ENCODE data around the gene CCDC106. TPM values are rescaled to one million over a fixed set of nuclear protein-coding genes. Genes with fewer than 3 reads are reported as not detected.

Gene CCDC106
- total RNA-seq, 2 donors from 2014 or later, result 19.1 to 30.0 TPM

DNA sequence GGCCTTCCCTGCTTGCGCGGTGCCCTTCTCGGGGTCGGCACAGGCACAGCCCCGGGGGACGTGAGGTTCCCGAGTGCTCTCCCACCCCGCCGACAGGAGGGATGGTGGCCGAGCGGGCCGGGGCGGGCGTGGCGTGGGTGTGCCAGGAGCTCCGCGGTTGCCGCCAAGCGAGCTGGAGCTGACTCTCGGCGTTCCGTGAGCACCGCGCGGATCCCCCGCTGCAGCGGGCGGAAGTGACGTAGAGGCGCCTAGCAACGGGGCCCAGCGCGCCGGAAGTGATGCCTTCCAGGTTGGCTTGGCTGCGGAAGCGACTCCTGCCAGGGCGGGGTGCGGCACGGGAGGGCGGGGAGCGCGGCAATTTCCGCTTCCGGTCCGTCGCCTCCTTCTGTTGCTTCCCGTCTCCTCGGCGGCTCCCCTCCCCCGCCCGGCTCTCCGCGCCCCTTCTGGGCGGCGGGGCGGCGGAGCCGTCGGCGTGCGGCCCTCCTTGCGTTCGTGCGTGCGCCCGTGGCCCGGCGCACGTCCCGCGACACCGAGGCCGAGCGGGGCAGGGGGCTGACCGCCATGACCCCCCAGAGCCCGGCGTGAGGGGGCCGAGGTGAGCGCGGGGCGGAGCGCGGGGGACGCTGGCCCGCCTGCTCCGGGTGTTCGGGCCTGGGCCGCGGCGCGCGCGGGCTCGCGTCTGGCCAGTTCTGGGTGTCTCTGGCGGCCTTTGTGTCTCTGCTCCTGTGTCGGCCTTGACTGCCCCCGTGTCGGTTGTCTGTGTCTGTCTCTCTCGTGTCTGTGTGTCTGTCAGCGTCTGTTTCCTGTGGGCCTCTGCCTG, 27.0 kb downstream of the CCDC106 start, which contains the start of gene EPN1:
EPN1 (plus strand) TSS at position 386 of the 820 bp plus-strand sequence. CDS start 3,402 bp downstream, outside the sequence.
- Histone ChIP-seq H3K27ac (peak within 1 kb of the TSS; percentile 83 to 90), H3K4me3 (peak within 1 kb of the TSS; percentile 87), H3K9me3 (no peaks in the 10 kb centered on the region), H3K27me3 (no peaks in the 10 kb centered on the region), H3K4me1 (peaks cover 0 to 55% of the 10 kb centered on the region in 2 donors), H3K36me3 (peaks cover 40% of the 10 kb centered on the region)
- TF ChIP-seq, protein P1, sequence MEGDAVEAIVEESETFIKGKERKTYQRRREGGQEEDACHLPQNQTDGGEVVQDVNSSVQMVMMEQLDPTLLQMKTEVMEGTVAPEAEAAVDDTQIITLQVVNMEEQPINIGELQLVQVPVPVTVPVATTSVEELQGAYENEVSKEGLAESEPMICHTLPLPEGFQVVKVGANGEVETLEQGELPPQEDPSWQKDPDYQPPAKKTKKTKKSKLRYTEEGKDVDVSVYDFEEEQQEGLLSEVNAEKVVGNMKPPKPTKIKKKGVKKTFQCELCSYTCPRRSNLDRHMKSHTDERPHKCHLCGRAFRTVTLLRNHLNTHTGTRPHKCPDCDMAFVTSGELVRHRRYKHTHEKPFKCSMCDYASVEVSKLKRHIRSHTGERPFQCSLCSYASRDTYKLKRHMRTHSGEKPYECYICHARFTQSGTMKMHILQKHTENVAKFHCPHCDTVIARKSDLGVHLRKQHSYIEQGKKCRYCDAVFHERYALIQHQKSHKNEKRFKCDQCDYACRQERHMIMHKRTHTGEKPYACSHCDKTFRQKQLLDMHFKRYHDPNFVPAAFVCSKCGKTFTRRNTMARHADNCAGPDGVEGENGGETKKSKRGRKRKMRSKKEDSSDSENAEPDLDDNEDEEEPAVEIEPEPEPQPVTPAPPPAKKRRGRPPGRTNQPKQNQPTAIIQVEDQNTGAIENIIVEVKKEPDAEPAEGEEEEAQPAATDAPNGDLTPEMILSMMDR (IDR thresholded peaks at IDR 0.05), result no peak
- DNase-seq (ENCODE audit: low spot score), result peak; percentile 95

DNA sequence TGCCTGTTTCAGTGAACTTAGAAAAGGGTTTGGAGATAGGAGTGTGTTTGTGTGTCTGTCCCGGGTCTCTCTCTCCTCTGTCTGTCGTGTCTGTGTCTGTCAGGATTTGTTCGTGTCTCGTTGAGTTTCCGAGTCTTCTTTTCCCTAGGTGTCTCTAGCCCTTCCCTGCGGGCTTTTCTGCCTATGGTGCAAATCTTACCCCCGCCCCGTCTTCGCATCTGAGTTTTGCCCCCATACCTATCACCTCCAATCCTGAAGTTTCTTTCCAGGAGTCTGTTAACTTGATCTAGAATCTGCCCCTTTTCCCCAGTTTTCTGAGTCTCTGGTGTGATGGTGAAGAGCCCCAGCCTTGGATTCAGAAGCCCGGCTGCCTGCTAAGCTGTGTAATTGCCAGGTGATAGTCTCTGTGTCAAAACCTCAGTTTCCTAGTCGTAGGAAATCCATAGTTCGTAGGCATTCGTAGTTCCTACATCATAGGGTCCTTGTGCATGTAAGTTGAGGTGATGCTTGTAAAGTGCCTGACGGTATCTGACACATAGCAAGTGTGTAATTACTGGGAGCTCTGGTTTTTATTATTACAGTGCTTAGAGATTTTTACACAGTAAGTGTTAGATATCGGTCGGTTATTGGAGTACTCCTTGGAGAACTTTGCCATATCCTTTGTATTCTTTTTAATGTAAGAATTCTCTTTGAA, 27.8 kb downstream of the CCDC106 start:
- Histone ChIP-seq H3K27ac (peak overlapping the region; percentile 83 to 90), H3K36me3 (peaks cover 39% of the 10 kb centered on the region), H3K9me3 (no peaks in the 10 kb centered on the region), H3K4me3 (peak overlapping the region; percentile 87), H3K4me1 (peaks cover 0 to 59% of the 10 kb centered on the region in 2 donors), H3K27me3 (no peaks in the 10 kb centered on the region)
- TF ChIP-seq, protein P1 (IDR thresholded peaks at IDR 0.05), result no peak
- DNase-seq (ENCODE audit: low spot score), result no peak

DNA sequence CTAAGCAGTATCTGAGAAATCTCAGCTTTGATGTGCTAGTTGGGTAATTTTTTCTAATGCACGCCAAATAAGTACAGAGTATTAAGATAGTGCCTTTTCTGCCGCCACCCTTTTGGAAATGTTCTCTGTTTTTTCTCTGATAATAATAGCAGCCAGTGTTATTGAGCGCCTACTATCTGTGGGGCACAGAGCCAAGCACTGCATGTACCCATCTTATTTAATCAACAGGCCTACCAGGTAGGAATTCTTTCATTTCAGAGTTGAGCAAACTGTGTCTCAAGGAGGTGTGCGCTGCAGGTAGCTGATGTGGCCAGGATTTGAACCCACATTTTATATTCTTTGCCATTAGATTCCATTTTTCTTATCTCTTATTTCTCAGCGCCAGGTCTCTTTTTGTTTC, 28.4 kb downstream of the CCDC106 start:
- Histone ChIP-seq H3K4me3 (peak overlapping the region; percentile 1 to 87), H3K9me3 (no peaks in the 10 kb centered on the region), H3K4me1 (peaks cover 0 to 59% of the 10 kb centered on the region in 2 donors), H3K27me3 (no peaks in the 10 kb centered on the region), H3K27ac (peak overlapping the region; percentile 83 to 90), H3K36me3 (peaks cover 42% of the 10 kb centered on the region)
- DNase-seq (ENCODE audit: low spot score), result no peak
- TF ChIP-seq, protein P1 (IDR thresholded peaks at IDR 0.05), result peak in 1 of 2 donors; percentile 25

DNA sequence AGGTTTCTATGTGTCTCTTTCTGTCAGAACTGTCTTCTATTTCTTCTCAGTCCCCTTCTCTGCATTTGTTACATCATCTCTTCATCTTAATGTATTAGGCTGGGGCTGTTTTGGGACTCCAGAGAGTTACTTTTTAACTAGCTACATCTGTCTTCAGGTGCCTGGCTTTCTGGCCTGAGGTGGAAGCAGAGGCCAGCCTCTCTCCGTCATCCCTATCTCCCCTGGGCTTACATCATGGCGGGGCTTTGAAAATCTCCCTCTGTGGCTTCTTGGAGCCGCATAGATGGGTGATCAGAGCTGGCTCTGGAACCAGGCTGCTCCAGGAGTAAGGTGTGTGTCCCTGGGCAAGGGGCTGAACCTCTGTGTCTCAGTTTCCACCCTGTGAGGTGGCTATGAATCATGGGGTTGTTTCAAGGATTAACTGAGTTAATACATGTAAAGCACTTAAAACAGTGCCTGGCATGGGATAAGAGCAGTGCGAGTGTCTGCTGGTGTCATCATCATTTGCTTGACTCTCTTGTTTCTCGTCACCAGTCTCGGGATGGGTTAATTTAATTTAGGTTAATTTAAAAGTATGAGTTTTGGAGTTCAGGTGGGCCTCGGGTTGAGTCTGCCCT, 29.0 kb downstream of the CCDC106 start:
- H3K36me3 ChIP-seq, result peaks cover 48% of the 10 kb centered on the region
- peak overlapping the region; percentile 83 to 90 for H3K27ac ChIP-seq
- TF ChIP-seq, protein P1 (IDR thresholded peaks at IDR 0.05), result no peak
- peaks cover 0 to 59% of the 10 kb centered on the region in 2 donors for H3K4me1 ChIP-seq
- H3K9me3 ChIP-seq, result no peaks in the 10 kb centered on the region
- H3K27me3 ChIP-seq, result no peaks in the 10 kb centered on the region
- H3K4me3 ChIP-seq, result peak overlapping the region in 1 of 2 donors; percentile 87
- DNase-seq (ENCODE audit: low spot score), result no peak

DNA sequence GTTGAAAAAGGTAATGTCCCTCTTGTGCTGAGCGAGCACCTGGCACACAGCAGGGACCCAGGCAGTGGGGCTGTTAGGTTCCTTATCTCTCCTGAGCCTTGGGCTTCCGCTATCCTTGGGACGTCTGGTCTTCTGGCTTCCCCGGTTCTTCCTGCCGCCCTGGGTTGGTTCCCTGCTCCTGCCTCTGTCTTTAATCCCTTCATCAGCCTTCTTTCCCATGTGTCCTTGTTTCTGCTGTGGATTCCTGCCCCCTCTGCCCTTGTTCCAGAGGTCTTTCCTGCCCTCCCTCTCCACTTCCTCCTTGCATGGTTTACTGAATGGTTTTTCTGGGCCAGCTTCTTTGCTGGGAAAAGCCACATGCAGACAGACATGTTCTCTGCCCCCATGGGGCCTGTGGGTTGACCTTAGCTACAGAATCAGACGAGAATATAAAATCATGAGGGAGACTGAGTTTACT, 29.6 kb downstream of the CCDC106 start:
- Histone ChIP-seq H3K4me3 (no peak overlapping the region), H3K4me1 (peaks cover 0 to 59% of the 10 kb centered on the region in 2 donors), H3K27ac (peak overlapping the region; percentile 47 to 90), H3K27me3 (no peaks in the 10 kb centered on the region), H3K36me3 (peaks cover 53% of the 10 kb centered on the region), H3K9me3 (no peaks in the 10 kb centered on the region)
- DNase-seq (ENCODE audit: low spot score), result no peak
- TF ChIP-seq, protein P1 (IDR thresholded peaks at IDR 0.05), result no peak

Data from right atrium auricular region (tissue), 2 donors.